Renal cortex interstitium (tissue), 11 donors: Measurements from ENCODE around the gene UTS2R. TPM values are rescaled to one million over a fixed set of nuclear protein-coding genes. Genes with fewer than 3 reads are reported as not detected.
"Not testable (repeated sequence)": the region's sequence is repeated elsewhere in the genome, so short reads cannot be mapped to it uniquely, and the experiment has no call there.

Experiments
- DNase-seq, 11 donors: peaks; one replicate each; pipeline ENCODE4 v3.0.0-alpha.2; 2013; ENCODE audit warnings: low read depth in 9 of 11, low spot score in 4 of 11; ENCODE audit errors: extremely low read depth in 1 of 11
- polyA plus RNA-seq, 3 donors: library from polyadenylated mRNA; unstranded; fragments of 120-200 nt; gene quantifications; one replicate each; pipeline ENCODE4 v1.2.1, GENCODE V29; 2013; ENCODE audit not compliant: insufficient read length in 3 of 3

The UTS2R gene
- polyA plus RNA-seq, 3 donors = 0.70 to 0.73 TPM; not detected in 1

DNA sequence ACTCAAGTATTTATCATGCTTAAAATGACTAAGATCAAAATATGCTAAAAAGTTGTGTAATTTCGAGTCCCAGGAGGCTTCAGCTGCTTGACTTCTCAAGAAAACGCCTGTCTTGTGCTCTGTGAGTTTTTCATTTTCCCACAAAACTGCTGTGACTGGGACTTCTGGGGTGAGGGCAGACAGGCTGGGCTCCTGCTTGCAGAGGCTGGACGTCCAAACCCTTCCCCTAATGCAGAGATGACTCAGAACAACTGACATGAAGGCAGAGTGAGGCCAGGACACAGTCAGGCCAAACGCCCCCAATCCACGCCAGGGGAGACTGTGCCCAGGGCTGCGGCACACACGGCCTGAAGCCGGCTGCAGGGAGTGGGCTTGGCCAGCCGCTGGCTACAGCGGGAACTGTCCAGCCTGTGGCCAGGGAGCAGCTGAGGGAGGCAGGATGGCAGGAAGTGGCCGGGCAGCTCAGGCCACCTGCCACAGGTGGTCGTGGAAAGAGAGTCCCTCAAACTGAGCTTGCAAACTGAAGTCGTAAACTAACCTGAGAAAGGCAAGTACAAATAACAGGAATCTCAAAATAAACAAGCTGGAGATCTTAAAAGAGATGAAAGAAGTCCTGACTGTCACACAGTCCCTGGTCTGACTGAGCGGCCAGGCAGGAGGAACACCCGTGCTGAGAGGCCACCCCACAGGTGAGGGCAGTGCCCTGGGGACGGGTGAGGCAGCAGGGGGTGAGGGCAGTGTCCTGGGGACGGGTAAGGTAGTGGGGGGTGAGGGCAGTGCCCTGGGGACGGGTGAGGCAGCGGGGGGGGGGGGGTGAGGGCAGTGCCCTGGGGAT is 25.3 kb downstream of the UTS2R start:
- DNase-seq = no peak

- DNase-seq = no peak
Observed at GRCh38 chr17:82397449-82398335, 26.1 kb downstream of the UTS2R start.

GRCh38 chr17:82399041-82399441 is 27.5 kb downstream of the UTS2R start:
- DNase-seq = no peak

- DNase-seq = no peak
Observed at GRCh38 chr17:82399601-82400101, 28.1 kb downstream of the UTS2R start.

- peak in 1 of 11 donors; percentile 49 for DNase-seq
Observed at GRCh38 chr17:82400206-82400605, 28.6 kb downstream of the UTS2R start.

GRCh38 chr17:82400830-82401229 is 29.3 kb downstream of the UTS2R start:
- DNase-seq = no peak

- no peak for DNase-seq
Observed at GRCh38 chr17:82402865-82403264, 31.3 kb downstream of the UTS2R start.

GRCh38 chr17:82403662-82404660 is 32.4 kb downstream of the UTS2R start:
- no peak for DNase-seq

GRCh38 chr17:82405051-82405450 is 33.5 kb downstream of the UTS2R start:
- DNase-seq = no peak

DNA sequence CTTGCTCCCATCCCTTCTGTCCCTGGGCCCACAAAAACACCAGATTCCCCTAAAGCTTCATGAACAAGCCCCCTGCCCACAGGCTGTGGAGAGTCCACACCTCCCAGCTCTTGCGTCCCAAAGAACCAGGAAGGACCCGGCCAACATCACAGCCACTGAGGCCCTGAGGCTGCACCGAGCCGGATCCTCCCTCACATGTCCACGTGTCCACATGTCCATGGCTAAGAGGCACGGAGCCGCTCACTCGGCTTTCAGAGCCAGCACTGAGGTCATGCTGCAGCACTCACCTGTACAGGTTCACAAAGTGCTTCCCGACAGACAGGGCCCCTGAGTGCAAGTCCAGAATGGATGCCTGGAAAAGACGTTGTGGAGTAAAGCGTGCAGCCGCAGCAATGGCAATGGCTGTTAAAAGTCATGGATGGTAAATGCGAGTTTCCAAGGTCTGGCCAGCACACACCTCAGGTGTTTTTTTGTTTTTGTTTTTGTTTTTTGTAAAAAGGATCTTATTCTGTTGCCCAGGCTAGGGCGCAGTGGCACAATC is 34.6 kb downstream of the UTS2R start:
- no peak for DNase-seq

GRCh38 chr17:82407255-82407654 is 35.7 kb downstream of the UTS2R start:
- no peak for DNase-seq

DNA sequence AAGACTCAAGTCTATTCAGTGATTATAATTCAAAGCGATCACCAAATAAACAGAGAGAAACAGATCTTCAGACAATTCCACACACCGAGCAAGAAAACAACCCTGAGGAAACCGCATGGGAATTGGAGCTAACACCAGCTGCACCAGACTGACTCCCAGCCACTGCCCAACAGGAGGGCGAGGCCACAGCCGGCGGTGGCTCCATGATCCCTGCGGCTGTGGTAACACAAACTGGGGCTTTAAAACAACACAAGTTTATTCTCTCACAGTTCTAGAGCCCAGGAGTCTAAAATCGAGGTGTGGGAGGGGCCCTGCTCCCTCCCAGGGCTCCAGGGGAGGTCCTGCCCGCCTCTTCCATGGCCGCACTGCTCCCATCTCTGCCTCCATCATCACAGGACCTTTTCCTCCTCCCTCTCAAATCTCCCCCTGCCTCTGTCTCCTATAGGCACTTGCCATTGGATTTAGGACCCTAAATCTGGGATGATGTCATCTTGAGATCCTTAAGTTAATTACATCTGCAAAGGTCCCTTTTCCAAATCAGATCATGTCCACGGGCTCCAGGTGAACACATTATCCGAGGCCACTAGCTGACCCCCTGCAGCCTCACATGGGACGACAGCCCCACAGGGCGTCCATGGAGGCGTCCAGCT is 36.8 kb downstream of the UTS2R start:
- DNase-seq = no peak

GRCh38 chr17:82408938-82409318 is 37.4 kb downstream of the UTS2R start:
- DNase-seq = no peak

- DNase-seq = no peak
Observed at GRCh38 chr17:82410014-82410716, 38.6 kb downstream of the UTS2R start.

DNA sequence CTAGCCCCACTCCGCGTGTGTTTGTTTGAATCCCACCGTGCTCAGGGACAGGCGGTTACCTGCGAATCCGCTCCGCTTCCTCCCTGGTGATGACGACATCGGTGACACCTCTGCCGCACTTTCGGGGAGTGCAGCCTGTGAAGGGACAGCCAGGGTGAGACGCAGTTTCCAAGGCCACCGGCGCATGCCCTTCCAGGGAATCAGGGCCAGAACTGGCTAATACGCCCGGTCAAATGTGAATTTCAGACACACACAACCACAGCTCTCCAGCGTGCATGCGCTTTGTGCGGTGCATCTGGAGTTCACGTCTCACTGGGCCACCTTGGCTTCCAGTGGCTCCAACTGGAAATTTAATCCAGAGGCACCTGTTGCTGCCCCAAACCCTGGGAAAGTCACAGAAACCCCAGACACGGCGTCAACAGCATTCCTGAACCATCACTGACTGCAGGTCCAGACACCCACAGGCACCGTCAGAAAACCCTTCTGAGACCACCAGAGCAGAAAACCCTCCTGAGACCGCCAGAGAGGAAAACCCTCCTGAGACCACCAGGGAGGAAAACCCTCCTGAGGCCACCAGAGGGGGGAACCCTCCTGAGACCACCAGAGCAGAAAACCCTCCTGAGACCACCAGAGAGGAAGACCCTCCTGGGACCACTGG is 40.0 kb downstream of the UTS2R start:
- no peak for DNase-seq

DNA sequence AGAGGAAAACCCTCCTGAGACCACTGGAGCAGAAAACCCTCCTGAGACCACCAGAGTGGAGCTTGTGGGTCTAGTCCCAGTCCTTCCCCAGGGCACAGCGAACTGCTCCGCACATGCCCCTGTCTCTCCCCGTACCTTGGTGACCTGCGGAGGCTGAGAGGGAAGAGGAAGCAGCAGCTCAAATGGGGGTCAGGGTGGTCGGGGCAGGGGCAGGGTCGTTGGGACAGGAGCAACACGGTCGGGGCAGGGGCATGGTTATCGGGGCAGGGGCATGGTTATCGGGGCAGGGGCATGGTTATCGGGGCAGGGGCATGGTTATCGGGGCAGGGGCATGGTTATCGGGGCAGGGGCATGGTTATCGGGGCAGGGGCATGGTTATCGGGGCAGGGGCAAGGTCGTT is 40.5 kb downstream of the UTS2R start:
- DNase-seq = not testable (repeated sequence)
